WTC11 (cell line): ENCODE results near the gene UBAC2. TPM values are rescaled to one million over a fixed set of nuclear protein-coding genes. Genes with fewer than 3 reads are reported as not detected.

Source experiments
- ATAC-seq: fragments of 200-7000 bp; cut with Tn5 transposase; 2 replicates; pipeline ENCODE4 v1.10.0; 2021; ENCODE audit warnings: mild to moderate bottlenecking, moderate library complexity
- CTCF ChIA-PET: fragments of 300-600 bp; sonication (Branson Sonifier 250); formaldehyde crosslinking; loops from one replicate; lab custom pipeline; 2021; ENCODE audit warnings: antibody characterized with exemption; lab: Charles Lee
- POLR2A ChIA-PET: fragments of 350-600 bp; sonication (Branson Sonifier 250); formaldehyde crosslinking; loops from one replicate; lab custom pipeline; 2021; ENCODE audit warnings: antibody characterized with exemption; lab: Charles Lee
- DNase-seq: peaks from one replicate; pipeline ENCODE4 v3.0.0; 2021; ENCODE audit warnings: low spot score
- H3K27ac Mint-ChIP-seq: 2 replicates; pipeline ENCODE4 v1.8.0; 2021; ENCODE audit warnings: mixed read lengths
- H3K27me3 Mint-ChIP-seq: 2 replicates; pipeline ENCODE4 v1.8.0; 2021; ENCODE audit warnings: low read depth, mild to moderate bottlenecking, moderate library complexity, mixed read lengths
- H3K36me3 Mint-ChIP-seq: 2 replicates; pipeline ENCODE4 v1.8.0; 2021; ENCODE audit warnings: mixed read lengths
- H3K4me1 Mint-ChIP-seq: 2 replicates; pipeline ENCODE4 v1.8.0; 2022; ENCODE audit warnings: mixed read lengths
- H3K4me3 Mint-ChIP-seq: 2 replicates; pipeline ENCODE4 v1.8.0; 2021; ENCODE audit warnings: mild to moderate bottlenecking, moderate library complexity, mixed read lengths
- H3K9me3 Mint-ChIP-seq: 2 replicates; pipeline ENCODE4 v1.8.0; 2021; ENCODE audit warnings: mixed read lengths
- ARID4B ChIP-seq: sonication (generic); formaldehyde crosslinking; IDR thresholded peaks from 2 replicates; pipeline ENCODE4 v1.8.0; 2023; ENCODE audit warnings: missing genetic modification reagents, mild to moderate bottlenecking, borderline replicate concordance
- ATF6 ChIP-seq: sonication (generic); formaldehyde crosslinking; IDR thresholded peaks from 2 replicates; pipeline ENCODE4 v1.8.1; 2023; ENCODE audit warnings: mild to moderate bottlenecking, missing genetic modification reagents
- CBFB ChIP-seq: sonication (generic); formaldehyde crosslinking; IDR thresholded peaks from 2 replicates; pipeline ENCODE4 v1.8.1; 2022; ENCODE audit warnings: mild to moderate bottlenecking, low read depth, missing genetic modification reagents
- CREM ChIP-seq: sonication (generic); formaldehyde crosslinking; IDR thresholded peaks from 2 replicates; pipeline ENCODE4 v1.8.1; 2022; ENCODE audit warnings: mild to moderate bottlenecking, missing genetic modification reagents, moderate library complexity
- E2F4 ChIP-seq: sonication (generic); formaldehyde crosslinking; IDR thresholded peaks from 2 replicates; pipeline ENCODE4 v1.8.1; 2022; ENCODE audit warnings: low read depth, mild to moderate bottlenecking, moderate library complexity, missing genetic modification reagents, borderline replicate concordance
- FOXJ3 ChIP-seq: sonication (generic); formaldehyde crosslinking; IDR thresholded peaks from 2 replicates; pipeline ENCODE4 v1.9.0; 2021; ENCODE audit warnings: missing genetic modification reagents, mild to moderate bottlenecking, borderline replicate concordance
- FOXK1 ChIP-seq: sonication (generic); formaldehyde crosslinking; IDR thresholded peaks from 2 replicates; pipeline ENCODE4 v1.8.0; 2022; ENCODE audit warnings: mild to moderate bottlenecking, moderate library complexity, missing genetic modification reagents
- IRF1 ChIP-seq: sonication (generic); formaldehyde crosslinking; IDR thresholded peaks from 2 replicates; pipeline ENCODE4 v1.8.0; 2023; ENCODE audit warnings: missing genetic modification reagents
- KAT7 ChIP-seq: sonication (generic); formaldehyde crosslinking; IDR thresholded peaks from 2 replicates; pipeline ENCODE4 v1.8.1; 2023; ENCODE audit warnings: missing genetic modification reagents, mild to moderate bottlenecking, borderline replicate concordance
- NFATC4 ChIP-seq: fragments of 250-450 bp; sonication (Bioruptor Pico); IDR thresholded peaks from 2 replicates; pipeline ENCODE4 v1.9.0; 2021; ENCODE audit warnings: mild to moderate bottlenecking
- NR2C2 ChIP-seq: sonication (generic); formaldehyde crosslinking; IDR thresholded peaks from 2 replicates; pipeline ENCODE4 v1.8.0; 2022; ENCODE audit warnings: mild to moderate bottlenecking, missing genetic modification reagents
- OVOL2 ChIP-seq: fragments of 250-450 bp; sonication (Bioruptor Pico); IDR thresholded peaks from 2 replicates; pipeline ENCODE4 v1.9.0; 2021; ENCODE audit warnings: mild to moderate bottlenecking, borderline replicate concordance
- TCF7 ChIP-seq: sonication (generic); formaldehyde crosslinking; IDR thresholded peaks from 2 replicates; pipeline ENCODE4 v1.8.0; 2022; ENCODE audit warnings: mild to moderate bottlenecking, low read depth, missing genetic modification reagents, moderate library complexity
- ZBTB21 ChIP-seq: sonication (generic); formaldehyde crosslinking; IDR thresholded peaks from 2 replicates; pipeline ENCODE4 v1.8.1; 2023; ENCODE audit warnings: mild to moderate bottlenecking, missing genetic modification reagents, borderline replicate concordance
- ZMAT4 ChIP-seq: fragments of 250-450 bp; sonication (Bioruptor Pico); IDR thresholded peaks from 2 replicates; pipeline ENCODE4 v1.9.0; 2021; ENCODE audit warnings: mild to moderate bottlenecking
- ZNF121 ChIP-seq: sonication (generic); formaldehyde crosslinking; IDR thresholded peaks from 2 replicates; pipeline ENCODE4 v1.8.0; 2023; ENCODE audit warnings: missing genetic modification reagents
- ZNF317 ChIP-seq: sonication (generic); formaldehyde crosslinking; IDR thresholded peaks from 2 replicates; pipeline ENCODE4 v1.8.1; 2023; ENCODE audit warnings: low read depth, mild to moderate bottlenecking, moderate library complexity, missing genetic modification reagents, borderline replicate concordance
- ZNF423 ChIP-seq: fragments of 250-450 bp; sonication (Bioruptor Pico); IDR thresholded peaks from 2 replicates; pipeline ENCODE4 v2.1.2; 2022; ENCODE audit warnings: mild to moderate bottlenecking, moderate library complexity
- ZNF425 ChIP-seq: fragments of 250-450 bp; sonication (Bioruptor Pico); conservative IDR thresholded peaks from 2 replicates; pipeline ENCODE4 v1.9.0; 2021; ENCODE audit warnings: mild to moderate bottlenecking
- ZNF512 ChIP-seq: sonication (generic); formaldehyde crosslinking; IDR thresholded peaks from 2 replicates; pipeline ENCODE4 v1.8.1; 2022; ENCODE audit warnings: missing genetic modification reagents, borderline replicate concordance
- total RNA-seq: library from RNA; stranded (reverse); gene quantifications from 3 replicates; pipeline ENCODE4 v1.2.3, GENCODE V29; 2021

Gene UBAC2
- total RNA-seq, 1 experiment from 2014 or later = 64.7 TPM

GRCh38 chr13:99396446-99396845 lies 195.8 kb downstream of the UBAC2 start:
- ChIA-PET CTCF (no interaction called here), POLR2A (no interaction called here)
- Mint-ChIP-seq H3K27me3 (no peaks in the 10 kb centered on the region; the same call in 1 of the 2 replicates), H3K4me3 (no peak overlapping the region), H3K36me3 (no peaks in the 10 kb centered on the region), H3K9me3 (no peaks in the 10 kb centered on the region), H3K27ac (no peak overlapping the region), H3K4me1 (peaks cover 6% of the 10 kb centered on the region; the same call in 1 of the 2 replicates)
- ATAC-seq (no peak), DNase-seq (no peak)
- TF ChIP-seq NR2C2 (CRISPR knock-in tag) = no peak

- H3K27me3 Mint-ChIP-seq = peaks cover 7% of the 10 kb centered on the region; the same call in 1 of the 2 replicates
- no peaks in the 10 kb centered on the region for H3K36me3 Mint-ChIP-seq
- DNase-seq (no peak), ATAC-seq (no peak)
- POLR2A ChIA-PET = no interaction called here
- CTCF ChIA-PET = interaction anchor here (1.2 kb wide), 1 partner anchor 11 kb away, joined by 4 read pairs; no protein-coding TSS in a partner anchor
- peaks cover 6% of the 10 kb centered on the region; the same call in 1 of the 2 replicates for H3K4me1 Mint-ChIP-seq
- H3K27ac Mint-ChIP-seq = no peak overlapping the region
- H3K9me3 Mint-ChIP-seq = peaks cover 12% of the 10 kb centered on the region; the same call in 1 of the 2 replicates
- TF ChIP-seq KAT7 (CRISPR knock-in tag) (no peak), E2F4 (CRISPR knock-in tag) (no peak), IRF1 (CRISPR knock-in tag) (no peak), ZNF425 (CRISPR knock-in tag) (no peak), FOXK1 (CRISPR knock-in tag) (no peak), NFATC4 (CRISPR knock-in tag) (no peak), ARID4B (CRISPR knock-in tag) (no peak), ZNF512 (CRISPR knock-in tag) (no peak), ZMAT4 (no peak), CBFB (CRISPR knock-in tag) (no peak), ZNF423 (no peak), FOXJ3 (CRISPR knock-in tag) (no peak), ZNF121 (no peak), OVOL2 (CRISPR knock-in tag) (no peak), ZNF317 (no peak), ATF6 (CRISPR knock-in tag) (no peak), ZBTB21 (no peak), CREM (no peak), TCF7 (no peak)
- no peak overlapping the region for H3K4me3 Mint-ChIP-seq
These were observed 197.4 kb downstream of the UBAC2 start for GRCh38 chr13:99398071-99398470.
